KOPT-K1 (cell line): Measurements from ENCODE around the gene FLCN.

Experiments
- H3K27ac ChIP-seq: fragments of 200-600 bp; sonication (generic); 2 replicates; pipeline ENCODE4 v1.5.1; 2016; ENCODE audit warnings: antibody characterized with exemption, mild to moderate bottlenecking, low read depth, low read length; ENCODE audit not compliant: poor library complexity, severe bottlenecking
- H3K36me3 ChIP-seq: fragments of 200-600 bp; sonication (generic); 2 replicates; pipeline ENCODE4 v1.5.1; 2017; ENCODE audit warnings: antibody characterized with exemption, mild to moderate bottlenecking, low read length, moderate library complexity; ENCODE audit not compliant: insufficient read depth
- H3K9me3 ChIP-seq: fragments of 200-600 bp; sonication (generic); 2 replicates; pipeline ENCODE4 v1.5.1; 2017; ENCODE audit warnings: antibody characterized with exemption, low read length, mild to moderate bottlenecking; ENCODE audit not compliant: insufficient read depth, poor library complexity, severe bottlenecking

The FLCN gene

GRCh38 chr17:17226451-17227265 lies 10.3 kb downstream of the FLCN start:
- Histone ChIP-seq H3K27ac (no peak overlapping the region), H3K9me3 (no peaks in the 10 kb centered on the region), H3K36me3 (peaks cover 99% of the 10 kb centered on the region)

- H3K9me3 ChIP-seq: no peaks in the 10 kb centered on the region
- H3K27ac ChIP-seq: no peak overlapping the region
- H3K36me3 ChIP-seq: peaks cover 100% of the 10 kb centered on the region
These were observed 11.1 kb downstream of the FLCN start for GRCh38 chr17:17225901-17226300.

DNA sequence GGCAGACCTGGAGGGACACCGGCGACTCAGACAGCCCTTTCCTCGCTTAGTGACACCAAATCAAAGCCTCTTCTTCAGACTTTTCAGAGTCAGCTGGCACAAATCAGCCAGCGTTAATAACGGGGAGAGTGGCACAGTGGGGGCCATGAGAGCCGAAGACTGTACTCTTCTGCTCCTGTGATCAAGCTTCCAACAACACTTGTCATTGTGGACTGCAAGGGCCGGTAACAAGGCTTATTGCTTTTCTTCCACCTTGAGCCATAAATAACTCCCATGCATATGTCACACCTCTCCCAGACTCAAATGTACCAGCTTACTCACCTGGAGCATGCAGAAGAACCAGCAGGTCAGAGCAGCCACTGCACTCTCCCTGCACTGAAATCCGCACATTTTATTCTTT lies 12.8 kb downstream of the FLCN start:
- Histone ChIP-seq H3K27ac (no peak overlapping the region), H3K9me3 (no peaks in the 10 kb centered on the region), H3K36me3 (peaks cover 94% of the 10 kb centered on the region)

GRCh38 chr17:17223736-17224135 lies 13.2 kb downstream of the FLCN start:
- Histone ChIP-seq H3K27ac (no peak overlapping the region), H3K9me3 (no peaks in the 10 kb centered on the region), H3K36me3 (peaks cover 94% of the 10 kb centered on the region)

DNA sequence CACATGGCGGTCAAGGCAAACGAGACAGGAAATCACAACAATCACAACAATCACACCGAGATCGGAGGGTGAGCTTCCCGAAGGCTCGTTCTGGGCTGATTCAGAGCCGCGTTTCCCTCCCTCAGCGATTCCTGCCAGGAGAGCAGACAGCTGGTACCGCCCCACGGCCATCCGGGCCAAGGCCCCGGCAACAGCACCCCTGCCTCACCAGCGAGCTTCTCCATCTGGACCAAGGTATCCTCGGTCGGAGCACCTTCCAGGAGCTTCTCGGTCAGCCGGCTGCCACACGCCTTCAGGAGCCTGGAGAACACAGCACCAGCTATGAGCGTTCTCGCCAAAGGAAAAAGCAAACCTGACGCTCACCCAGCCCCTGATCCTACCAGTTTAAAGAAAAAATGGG lies 15.6 kb downstream of the FLCN start:
- H3K36me3 ChIP-seq: peaks cover 94% of the 10 kb centered on the region
- no peaks in the 10 kb centered on the region for H3K9me3 ChIP-seq
- H3K27ac ChIP-seq: no peak overlapping the region

DNA sequence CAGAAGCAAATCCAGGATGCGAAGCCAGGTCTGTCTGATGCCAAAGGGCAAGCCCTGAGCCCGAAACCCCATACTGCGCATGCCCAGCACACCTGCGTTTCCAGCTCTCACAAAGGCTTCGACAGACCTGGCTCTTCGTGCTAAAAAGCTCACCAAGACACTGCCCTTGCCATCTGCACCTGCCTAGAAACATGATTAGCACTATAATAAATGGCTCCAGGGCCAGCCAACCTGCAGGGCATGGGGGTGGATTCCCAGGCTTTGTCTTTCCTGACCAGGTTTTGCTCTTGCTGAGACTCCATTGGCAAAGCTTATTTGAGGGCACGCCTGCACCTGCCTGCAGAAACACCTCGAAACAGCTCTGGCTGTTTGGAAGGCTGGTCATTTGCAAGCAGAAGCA lies 16.4 kb downstream of the FLCN start:
- Histone ChIP-seq H3K9me3 (no peaks in the 10 kb centered on the region), H3K36me3 (peaks cover 94% of the 10 kb centered on the region), H3K27ac (no peak overlapping the region)

- no peak overlapping the region for H3K27ac ChIP-seq
- H3K9me3 ChIP-seq: no peaks in the 10 kb centered on the region
- H3K36me3 ChIP-seq: peaks cover 88% of the 10 kb centered on the region
These were observed 19.0 kb downstream of the FLCN start for GRCh38 chr17:17217995-17218394.

DNA sequence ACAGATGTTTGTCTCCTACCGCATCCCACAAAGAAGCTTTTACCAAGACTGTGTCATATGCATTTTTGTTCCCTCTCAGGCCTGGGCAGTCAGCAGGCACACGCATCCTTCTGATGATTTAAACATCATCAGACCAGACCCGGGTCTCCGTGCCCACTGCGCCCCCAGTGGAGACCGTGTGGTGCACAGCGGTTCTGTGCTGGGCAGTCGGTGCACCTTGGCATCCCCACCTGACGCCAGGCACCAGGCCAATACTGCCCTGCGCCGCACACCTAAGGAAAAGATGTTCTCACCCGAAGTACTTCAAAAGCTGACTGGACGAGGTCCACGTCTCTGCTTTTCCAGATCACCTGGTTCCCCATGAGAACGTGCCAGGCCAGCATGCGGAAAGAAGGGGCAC lies 20.2 kb downstream of the FLCN start:
- Histone ChIP-seq H3K27ac (no peak overlapping the region), H3K9me3 (no peaks in the 10 kb centered on the region), H3K36me3 (peaks cover 82% of the 10 kb centered on the region)

- Histone ChIP-seq H3K9me3 (no peaks in the 10 kb centered on the region), H3K27ac (no peak overlapping the region), H3K36me3 (peaks cover 81% of the 10 kb centered on the region)
These were observed 20.7 kb downstream of the FLCN start for GRCh38 chr17:17216236-17216635.

DNA sequence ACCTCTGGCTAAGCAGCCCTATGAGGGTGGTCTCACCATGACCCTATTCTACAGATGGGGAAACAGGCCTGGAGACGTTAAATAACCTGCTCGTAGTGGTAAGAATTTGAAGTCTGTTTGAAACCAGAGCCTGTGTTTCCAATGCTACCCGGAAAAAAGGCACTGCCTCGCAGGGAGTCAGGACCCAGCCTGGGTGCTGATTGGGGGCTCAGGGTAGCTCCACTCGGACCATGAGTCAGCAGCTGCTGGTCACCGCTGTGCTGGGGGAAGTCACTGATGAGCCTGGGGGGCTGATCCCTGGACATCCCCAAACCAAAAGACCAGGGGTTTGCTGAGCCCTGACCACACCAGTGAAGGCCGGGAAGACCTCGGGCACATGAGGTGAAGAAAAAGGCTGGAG lies 21.4 kb downstream of the FLCN start:
- H3K27ac ChIP-seq: no peak overlapping the region
- H3K36me3 ChIP-seq: peaks cover 78% of the 10 kb centered on the region

GRCh38 chr17:17214646-17215436 lies 22.1 kb downstream of the FLCN start:
- peaks cover 71% of the 10 kb centered on the region for H3K36me3 ChIP-seq

More for the DNA sequence above, 21.4 kb downstream of the FLCN start:
- no peaks in the 10 kb centered on the region for H3K9me3 ChIP-seq

GRCh38 chr17:17213775-17214174 lies 23.2 kb downstream of the FLCN start:
- no peak overlapping the region for H3K27ac ChIP-seq
- peaks cover 66% of the 10 kb centered on the region for H3K36me3 ChIP-seq
- no peaks in the 10 kb centered on the region for H3K9me3 ChIP-seq

More at GRCh38 chr17:17214646-17215436, 22.1 kb downstream of the FLCN start:
- H3K27ac ChIP-seq: no peak overlapping the region
- H3K9me3 ChIP-seq: no peaks in the 10 kb centered on the region

DNA sequence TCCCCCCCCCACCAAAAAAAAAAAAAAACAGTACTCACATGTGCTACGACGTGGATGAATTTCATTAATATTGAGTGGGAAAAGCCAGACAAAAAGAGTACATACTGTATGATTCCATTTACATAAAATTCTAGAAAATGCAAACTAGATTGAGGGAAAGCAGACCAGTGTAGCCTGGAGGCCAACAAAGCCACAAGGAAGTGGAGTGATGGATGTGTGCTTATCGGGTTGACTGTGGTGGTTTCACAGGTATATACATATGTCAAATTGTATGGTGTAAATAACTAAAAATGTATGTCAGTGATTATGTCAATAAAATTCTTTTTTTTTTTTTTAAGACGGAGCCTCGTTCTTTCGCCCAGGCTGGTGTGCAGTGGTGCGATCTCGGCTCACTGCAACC lies 29.0 kb downstream of the FLCN start:
- H3K27ac ChIP-seq: no peak overlapping the region
- H3K9me3 ChIP-seq: no peaks in the 10 kb centered on the region
- H3K36me3 ChIP-seq: peaks cover 14% of the 10 kb centered on the region

- no peaks in the 10 kb centered on the region for H3K9me3 ChIP-seq
- no peak overlapping the region for H3K27ac ChIP-seq
- peaks cover 7% of the 10 kb centered on the region; the same call in 1 of the 2 replicates for H3K36me3 ChIP-seq
These were observed 30.0 kb downstream of the FLCN start for GRCh38 chr17:17206913-17207335.

DNA sequence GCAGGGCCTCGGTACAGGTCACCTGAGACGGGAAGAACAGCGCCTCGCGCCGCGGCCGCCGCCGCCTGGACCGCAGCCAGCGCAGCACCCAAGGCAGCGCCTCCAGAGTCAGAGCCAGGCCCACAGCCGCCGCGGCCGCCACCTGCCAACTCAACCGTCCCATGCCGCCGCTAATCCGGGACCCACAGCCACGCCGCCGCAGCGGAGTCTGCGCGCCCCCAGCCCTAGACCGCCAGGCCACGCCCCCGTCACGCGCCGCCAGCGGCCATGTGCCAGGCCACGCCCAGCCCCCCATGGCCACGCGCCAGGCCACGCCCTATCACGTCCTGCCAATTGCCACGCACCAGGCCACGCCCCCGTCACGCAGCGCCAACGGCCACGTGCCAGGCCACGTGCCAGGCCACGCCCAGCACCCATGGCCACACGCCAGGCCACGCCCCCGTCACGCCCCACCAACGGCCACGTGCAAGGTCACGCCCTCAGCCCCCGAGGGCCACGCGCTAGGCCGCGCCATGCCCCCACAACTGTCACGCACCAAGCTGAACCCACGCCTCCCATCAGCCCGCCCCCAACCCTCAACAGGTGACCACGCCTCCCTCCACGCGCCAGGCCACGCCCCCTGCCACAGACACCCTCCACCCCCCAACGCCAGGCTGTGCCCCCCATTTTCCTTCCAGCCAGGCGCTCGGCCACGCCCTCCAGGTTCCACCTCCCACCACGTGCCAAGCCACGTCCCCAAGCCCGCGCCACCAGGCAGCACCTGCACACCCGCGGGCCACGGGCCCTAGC lies 30.6 kb downstream of the FLCN start, which contains the start of gene PLD6:
PLD6 (minus strand) TSS at position 210 of the 789 bp plus-strand sequence; CDS start at position 163, 47 bp downstream.
- Histone ChIP-seq H3K9me3 (no peaks in the 10 kb centered on the region), H3K36me3 (peaks cover 4% of the 10 kb centered on the region; the same call in 1 of the 2 replicates), H3K27ac (no peak within 1 kb of the TSS)
